ENCODE results near the gene PRR20D.
"Not testable (repeated sequence)": the region's sequence is repeated elsewhere in the genome, so short reads cannot be mapped to it uniquely, and the experiment has no call there.

PRR20D gene

GRCh38 chr13:57136093-57136492 is 24.3 kb upstream of the PRR20D start:
- H3K79me2 ChIP-seq (ENCODE audit: insufficient read depth, low read length) = no peaks in the 10 kb centered on the region
- no peak for TF ChIP-seq EZH2phosphoT487 (IDR thresholded peaks at IDR 0.05; ENCODE audit: borderline replicate concordance)
- no peak for TF ChIP-seq CTCF (conservative IDR thresholded peaks at IDR 0.05; ENCODE audit: low read length)
- no peak overlapping the region for H2AFZ ChIP-seq (ENCODE audit: low read length)
- H3K9me2 ChIP-seq (replicated peaks; ENCODE audit: low read depth, low read length) = no peaks in the 10 kb centered on the region
- no peaks in the 10 kb centered on the region for H4K20me1 ChIP-seq (ENCODE audit: insufficient read depth, low read length, poor library complexity, severe bottlenecking)
- H3K4me3 ChIP-seq (ENCODE audit: low read length, poor library complexity, severe bottlenecking) = no peak overlapping the region
- H3K4me2 ChIP-seq (ENCODE audit: low read depth, low read length, poor library complexity, severe bottlenecking) = no peak overlapping the region
- no peak overlapping the region for H3K9ac ChIP-seq (ENCODE audit: low read depth, low read length, poor library complexity, severe bottlenecking)
- H3F3A ChIP-seq (ENCODE audit: low read depth) = no peaks in the 10 kb centered on the region
- H3K9me3 ChIP-seq (ENCODE audit: insufficient read depth, low read depth, low read length) = no peaks in the 10 kb centered on the region
- no peaks in the 10 kb centered on the region for H3K27me3 ChIP-seq (ENCODE audit: insufficient read depth, low read length, poor library complexity, severe bottlenecking)
- H3K4me1 ChIP-seq (ENCODE audit: insufficient read depth, low read length, poor library complexity, severe bottlenecking) = no peaks in the 10 kb centered on the region
- H3K36me3 ChIP-seq (ENCODE audit: insufficient read depth, low read length) = no peaks in the 10 kb centered on the region

- Histone ChIP-seq H3K36me3 (ENCODE audit: insufficient read depth, low read length) (no peaks in the 10 kb centered on the region), H4K20me1 (ENCODE audit: insufficient read depth, low read length, poor library complexity, severe bottlenecking) (no peaks in the 10 kb centered on the region), H3K9me2 (replicated peaks; ENCODE audit: low read depth, low read length) (no peaks in the 10 kb centered on the region), H3F3A (ENCODE audit: low read depth) (no peaks in the 10 kb centered on the region), H3K9ac (ENCODE audit: low read depth, low read length, poor library complexity, severe bottlenecking) (no peak overlapping the region), H3K4me1 (ENCODE audit: insufficient read depth, low read length, poor library complexity, severe bottlenecking) (no peaks in the 10 kb centered on the region), H3K27me3 (ENCODE audit: insufficient read depth, low read length, poor library complexity, severe bottlenecking) (no peaks in the 10 kb centered on the region), H3K9me3 (ENCODE audit: insufficient read depth, low read depth, low read length) (no peaks in the 10 kb centered on the region), H2AFZ (ENCODE audit: low read length) (no peak overlapping the region), H3K79me2 (ENCODE audit: insufficient read depth, low read length) (no peaks in the 10 kb centered on the region), H3K4me3 (ENCODE audit: low read length, poor library complexity, severe bottlenecking) (no peak overlapping the region), H3K4me2 (ENCODE audit: low read depth, low read length, poor library complexity, severe bottlenecking) (no peak overlapping the region)
- TF ChIP-seq CTCF (conservative IDR thresholded peaks at IDR 0.05; ENCODE audit: low read length) = no peak
- TF ChIP-seq EZH2phosphoT487 (IDR thresholded peaks at IDR 0.05; ENCODE audit: borderline replicate concordance) = no peak
These were observed 22.8 kb upstream of the PRR20D start for GRCh38 chr13:57137585-57137984.

GRCh38 chr13:57138988-57139387 is 21.4 kb upstream of the PRR20D start:
- no peak for TF ChIP-seq CTCF (conservative IDR thresholded peaks at IDR 0.05; ENCODE audit: low read length)
- no peak for TF ChIP-seq EZH2phosphoT487 (IDR thresholded peaks at IDR 0.05; ENCODE audit: borderline replicate concordance)
- no peaks in the 10 kb centered on the region for H3K36me3 ChIP-seq (ENCODE audit: insufficient read depth, low read length)
- no peak overlapping the region for H3K9ac ChIP-seq (ENCODE audit: low read depth, low read length, poor library complexity, severe bottlenecking)
- no peaks in the 10 kb centered on the region for H3K9me2 ChIP-seq (replicated peaks; ENCODE audit: low read depth, low read length)
- no peaks in the 10 kb centered on the region for H3K79me2 ChIP-seq (ENCODE audit: insufficient read depth, low read length)
- H3K4me2 ChIP-seq (ENCODE audit: low read depth, low read length, poor library complexity, severe bottlenecking) = no peak overlapping the region
- H3K9me3 ChIP-seq (ENCODE audit: insufficient read depth, low read depth, low read length) = no peaks in the 10 kb centered on the region
- H3F3A ChIP-seq (ENCODE audit: low read depth) = no peaks in the 10 kb centered on the region
- H3K4me3 ChIP-seq (ENCODE audit: low read length, poor library complexity, severe bottlenecking) = no peak overlapping the region
- no peaks in the 10 kb centered on the region for H4K20me1 ChIP-seq (ENCODE audit: insufficient read depth, low read length, poor library complexity, severe bottlenecking)
- no peak overlapping the region for H2AFZ ChIP-seq (ENCODE audit: low read length)
- H3K27me3 ChIP-seq (ENCODE audit: insufficient read depth, low read length, poor library complexity, severe bottlenecking) = no peaks in the 10 kb centered on the region
- H3K4me1 ChIP-seq (ENCODE audit: insufficient read depth, low read length, poor library complexity, severe bottlenecking) = no peaks in the 10 kb centered on the region

- not testable (repeated sequence) for H3K4me3 ChIP-seq (ENCODE audit: low read length, poor library complexity, severe bottlenecking); H3K9me2 ChIP-seq (replicated peaks; ENCODE audit: low read depth, low read length); H3K9me3 ChIP-seq (ENCODE audit: insufficient read depth, low read depth, low read length); H2AFZ ChIP-seq (ENCODE audit: low read length); H3K79me2 ChIP-seq (ENCODE audit: insufficient read depth, low read length); H4K20me1 ChIP-seq (ENCODE audit: insufficient read depth, low read length, poor library complexity, severe bottlenecking); H3K36me3 ChIP-seq (ENCODE audit: insufficient read depth, low read length); H3K4me1 ChIP-seq (ENCODE audit: insufficient read depth, low read length, poor library complexity, severe bottlenecking); H3K27me3 ChIP-seq (ENCODE audit: insufficient read depth, low read length, poor library complexity, severe bottlenecking); H3K9ac ChIP-seq (ENCODE audit: low read depth, low read length, poor library complexity, severe bottlenecking); H3F3A ChIP-seq (ENCODE audit: low read depth); H3K4me2 ChIP-seq (ENCODE audit: low read depth, low read length, poor library complexity, severe bottlenecking)
These were observed 20.7 kb upstream of the PRR20D start for GRCh38 chr13:57139781-57140180.

- H3K9ac ChIP-seq (ENCODE audit: low read depth, low read length, poor library complexity, severe bottlenecking); H2AFZ ChIP-seq (ENCODE audit: low read length); H3K9me2 ChIP-seq (replicated peaks; ENCODE audit: low read depth, low read length); H3K4me1 ChIP-seq (ENCODE audit: insufficient read depth, low read length, poor library complexity, severe bottlenecking); H3K79me2 ChIP-seq (ENCODE audit: insufficient read depth, low read length); H3K9me3 ChIP-seq (ENCODE audit: insufficient read depth, low read depth, low read length); H3K4me2 ChIP-seq (ENCODE audit: low read depth, low read length, poor library complexity, severe bottlenecking); H3K27me3 ChIP-seq (ENCODE audit: insufficient read depth, low read length, poor library complexity, severe bottlenecking); H3K36me3 ChIP-seq (ENCODE audit: insufficient read depth, low read length); H3K4me3 ChIP-seq (ENCODE audit: low read length, poor library complexity, severe bottlenecking); H4K20me1 ChIP-seq (ENCODE audit: insufficient read depth, low read length, poor library complexity, severe bottlenecking); H3F3A ChIP-seq (ENCODE audit: low read depth): not testable (repeated sequence)
These were observed 20.0 kb upstream of the PRR20D start, which contains the start of gene PRR20A for GRCh38 chr13:57140235-57140968. Gene PRR20A, plus strand, starts transcription at chr13:57140918. Its CDS starts 387 bp downstream, at chr13:57141305.

Measured in Loucy (cell line).